ENCODE data around the gene NVL. TPM values are rescaled to one million over a fixed set of nuclear protein-coding genes. Genes with fewer than 3 reads are reported as not detected.

Gene NVL
- total RNA-seq, 1 experiment from 2014 or later, result 21.9 TPM

GRCh38 chr1:224262373-224263054, 67.5 kb downstream of the NVL start:
- no peak overlapping the region for H3K27ac ChIP-seq (ENCODE audit: low read depth, low read length)
- no peaks in the 10 kb centered on the region for H4K20me1 ChIP-seq (ENCODE audit: insufficient read depth)
- H3K4me1 ChIP-seq (ENCODE audit: control insufficient read depth in 1 of 2, insufficient read depth in 2 of 2, low read length in 2 of 2), result 0 out of 4 replicates have a peak, but pooled peaks cover 0 to 4% of the 10 kb centered on the region in 2 experiments
- no peak overlapping the region for H3K4me2 ChIP-seq (ENCODE audit: low read length)
- intact Hi-C loops (cut with micrococcal nuclease), result no loop called here
- TF ChIP-seq YY1 (IDR thresholded peaks at IDR 0.05; ENCODE audit: extremely low read depth, insufficient replicate concordance, low read depth, low read length) (no peak), SRF (IDR thresholded peaks at IDR 0.05; ENCODE audit: low read depth) (no peak)
- no peaks in the 10 kb centered on the region for H3K9me3 ChIP-seq (ENCODE audit: control insufficient read depth in 1 of 2, insufficient read depth in 1 of 2, low read depth in 1 of 2, low read length in 2 of 2)
- no peak overlapping the region for H3K4me3 ChIP-seq (replicated peaks in 1 of 2; ENCODE audit: low read depth in 1 of 2, low read length in 2 of 2)
- RAD21 ChIA-PET (ENCODE audit: low non-redundant PET in 1 of 2, low total read pairs in 2 of 2, uncharacterized antibody in 2 of 2, unreplicated experiment in 2 of 2), result no interaction called here
- CTCF ChIA-PET, result no interaction called here
- H3K27me3 ChIP-seq (ENCODE audit: insufficient read depth, low read length), result no peaks in the 10 kb centered on the region
- H2AFZ ChIP-seq (ENCODE audit: low read depth, low read length, poor library complexity, severe bottlenecking), result no peak overlapping the region
- POLR2A ChIA-PET, result no interaction called here
- DNase-seq (ENCODE audit: low read depth, low spot score) (no peak), ATAC-seq (no peak)
- no peaks in the 10 kb centered on the region for H3K79me2 ChIP-seq (ENCODE audit: insufficient read depth, low read length)
- BruUV-seq (replicated peaks), result no TSS peak
- peaks cover 0 to 5% of the 10 kb centered on the region in 2 experiments; a peak in 1 of 4 replicates for H3K36me3 ChIP-seq (ENCODE audit: control insufficient read depth in 1 of 2, insufficient read depth in 2 of 2, low read length in 2 of 2)
- H3K9me2 ChIP-seq (ENCODE audit: insufficient read depth), result no peaks in the 10 kb centered on the region
- H3K9ac ChIP-seq (ENCODE audit: low read length), result no peak overlapping the region

- no peak for DNase-seq (ENCODE audit: low read depth, low spot score)
- Histone ChIP-seq H3K79me2 (ENCODE audit: insufficient read depth, low read length) (no peaks in the 10 kb centered on the region), H4K20me1 (ENCODE audit: insufficient read depth) (no peaks in the 10 kb centered on the region), H3K9me2 (ENCODE audit: insufficient read depth) (no peaks in the 10 kb centered on the region), H3K4me1 (ENCODE audit: control insufficient read depth in 1 of 2, insufficient read depth in 2 of 2, low read length in 2 of 2) (0 out of 4 replicates have a peak, but pooled peaks cover 0 to 4% of the 10 kb centered on the region in 2 experiments), H3K27ac (ENCODE audit: low read depth, low read length) (no peak overlapping the region), H2AFZ (ENCODE audit: low read depth, low read length, poor library complexity, severe bottlenecking) (no peak overlapping the region), H3K36me3 (ENCODE audit: control insufficient read depth in 1 of 2, insufficient read depth in 2 of 2, low read length in 2 of 2) (no peaks in the 10 kb centered on the region), H3K27me3 (ENCODE audit: insufficient read depth, low read length) (no peaks in the 10 kb centered on the region), H3K9me3 (ENCODE audit: control insufficient read depth in 1 of 2, insufficient read depth in 1 of 2, low read depth in 1 of 2, low read length in 2 of 2) (no peaks in the 10 kb centered on the region), H3K9ac (ENCODE audit: low read length) (no peak overlapping the region), H3K4me3 (replicated peaks in 1 of 2; ENCODE audit: low read depth in 1 of 2, low read length in 2 of 2) (no peak overlapping the region), H3K4me2 (ENCODE audit: low read length) (no peak overlapping the region)
- ChIA-PET CTCF (no interaction called here), POLR2A (no interaction called here), RAD21 (ENCODE audit: low non-redundant PET in 1 of 2, low total read pairs in 2 of 2, uncharacterized antibody in 2 of 2, unreplicated experiment in 2 of 2) (no interaction called here)
- TF ChIP-seq ELF1 (IDR thresholded peaks at IDR 0.05; ENCODE audit: borderline replicate concordance, low read depth) (no peak), CTCF (IDR thresholded peaks at IDR 0.05 in 2 of 3, conservative IDR thresholded peaks at IDR 0.05 in 1 of 3; ENCODE audit: borderline replicate concordance in 1 of 3, insufficient read depth in 1 of 3, low read depth in 2 of 3, low read length in 2 of 3) (no peak), SP1 (IDR thresholded peaks at IDR 0.05; ENCODE audit: low read depth) (no peak), POLR2AphosphoS5 (IDR thresholded peaks at IDR 0.05; ENCODE audit: low read depth, low read length) (no peak), EGR1 (IDR thresholded peaks at IDR 0.05; ENCODE audit: low read depth) (no peak), ATF3 (IDR thresholded peaks at IDR 0.05) (no peak), REST (IDR thresholded peaks at IDR 0.05; ENCODE audit: low read depth) (no peak), ZNF274 (IDR thresholded peaks at IDR 0.05; ENCODE audit: low read depth, low read length) (no peak), SIN3A (IDR thresholded peaks at IDR 0.05; ENCODE audit: low read depth) (no peak), JUND (IDR thresholded peaks at IDR 0.05) (no peak), FOSL1 (IDR thresholded peaks at IDR 0.05; ENCODE audit: low read depth) (no peak), ZFX (IDR thresholded peaks at IDR 0.05) (no peak), RAD21 (IDR thresholded peaks at IDR 0.05; ENCODE audit: low read depth) (no peak)
- ATAC-seq, result peak; percentile 42
- intact Hi-C loops (cut with micrococcal nuclease), result no loop called here
- BruUV-seq (replicated peaks), result no TSS peak
Observed at GRCh38 chr1:224259986-224260385, 70.0 kb downstream of the NVL start.

All from HCT116 (cell line).